ENCODE results near the gene UCK1.

The UCK1 gene

DNA sequence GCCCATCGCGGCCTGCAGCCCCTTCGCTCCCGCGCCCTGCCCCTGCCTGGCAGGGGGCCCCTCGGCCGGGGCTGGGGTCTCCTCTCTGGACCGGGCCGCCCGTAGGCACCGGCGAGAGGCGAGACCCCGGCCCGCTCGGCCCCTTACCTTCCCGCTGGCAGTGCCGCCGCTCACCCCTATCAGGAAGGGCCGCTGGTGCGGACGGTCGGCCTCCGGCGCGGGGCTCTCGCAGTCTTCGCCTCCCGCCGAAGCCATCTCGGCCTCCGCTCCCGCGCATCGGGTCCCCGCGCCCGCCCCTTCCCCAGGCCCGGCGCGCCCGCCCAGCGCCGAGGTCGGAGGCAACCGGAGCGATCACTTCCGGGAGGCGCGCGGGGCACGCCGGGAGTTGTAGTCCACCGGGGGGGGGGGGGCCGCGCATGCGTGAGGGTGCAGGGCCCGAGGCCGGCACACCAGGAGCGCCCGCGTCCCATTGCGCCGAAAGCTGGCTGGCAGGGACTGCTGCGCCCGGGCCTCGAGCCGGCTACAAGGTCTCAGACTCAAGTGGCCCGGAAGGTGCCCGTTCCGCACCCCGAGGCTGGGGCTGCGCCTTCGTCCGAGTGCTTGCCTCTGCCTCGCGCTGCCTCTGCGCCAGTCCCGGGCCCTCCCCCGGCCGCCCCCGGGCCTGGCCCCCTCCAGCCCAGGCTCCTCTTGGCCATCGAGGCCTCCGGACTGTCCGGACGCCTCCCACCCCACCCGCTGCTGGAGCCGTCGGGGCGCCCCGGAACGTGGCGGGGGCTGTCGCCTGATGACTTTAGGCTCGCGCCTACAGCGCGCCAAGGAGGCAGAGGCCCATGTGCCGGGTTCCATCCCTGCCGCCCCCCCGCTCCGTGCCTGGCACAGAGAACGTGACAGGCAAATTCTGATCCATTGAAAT, at the start of gene UCK1:
TSS of gene UCK1 (minus strand) at position 344 of the 913 bp plus-strand sequence. CDS start at position 255, 89 bp downstream.
- DNase-seq, result peak; percentile 54

DNA sequence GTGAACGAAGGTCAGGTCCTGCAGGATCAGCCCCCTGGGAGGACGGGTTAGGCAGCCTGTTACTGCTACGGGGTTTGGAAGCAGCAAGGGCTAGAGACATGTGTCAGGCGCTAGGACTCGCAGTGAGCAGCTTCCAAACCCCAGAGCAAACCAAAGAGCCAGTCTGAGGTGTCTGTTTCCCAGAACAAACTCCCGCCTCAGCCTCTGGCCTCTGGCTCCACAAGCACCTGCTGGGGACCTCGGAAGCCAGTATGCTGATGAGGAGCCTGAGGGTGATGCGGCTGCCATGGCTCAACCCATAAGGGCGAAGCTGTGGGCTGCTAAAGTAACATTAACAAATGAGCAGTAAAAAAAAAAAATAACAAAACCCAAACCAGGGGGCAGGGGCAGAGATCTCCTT, 49.3 kb upstream of the UCK1 start:
- DNase-seq, result no peak

DNA sequence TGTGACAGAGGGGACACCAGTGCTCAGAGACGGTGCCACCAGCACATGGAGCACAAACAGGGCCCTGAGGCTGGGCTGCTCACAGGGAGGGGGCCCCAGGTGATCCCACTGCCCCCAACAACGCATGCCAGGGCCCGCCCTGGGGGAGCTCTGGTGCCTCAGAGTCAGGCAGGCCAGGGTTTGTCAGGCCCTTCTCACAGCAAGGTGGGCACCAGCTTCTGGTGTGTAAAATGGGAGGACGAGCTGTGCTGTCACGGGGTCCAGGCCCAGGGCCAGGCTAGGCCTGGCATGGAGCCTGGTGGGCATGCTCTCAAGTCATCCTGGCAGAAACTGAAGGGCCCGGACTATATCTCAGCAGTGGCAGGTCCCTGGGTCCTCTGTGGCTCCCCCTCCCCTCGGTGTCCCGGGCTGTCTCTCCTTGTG, 48.7 kb upstream of the UCK1 start:
- no peak for DNase-seq

DNA sequence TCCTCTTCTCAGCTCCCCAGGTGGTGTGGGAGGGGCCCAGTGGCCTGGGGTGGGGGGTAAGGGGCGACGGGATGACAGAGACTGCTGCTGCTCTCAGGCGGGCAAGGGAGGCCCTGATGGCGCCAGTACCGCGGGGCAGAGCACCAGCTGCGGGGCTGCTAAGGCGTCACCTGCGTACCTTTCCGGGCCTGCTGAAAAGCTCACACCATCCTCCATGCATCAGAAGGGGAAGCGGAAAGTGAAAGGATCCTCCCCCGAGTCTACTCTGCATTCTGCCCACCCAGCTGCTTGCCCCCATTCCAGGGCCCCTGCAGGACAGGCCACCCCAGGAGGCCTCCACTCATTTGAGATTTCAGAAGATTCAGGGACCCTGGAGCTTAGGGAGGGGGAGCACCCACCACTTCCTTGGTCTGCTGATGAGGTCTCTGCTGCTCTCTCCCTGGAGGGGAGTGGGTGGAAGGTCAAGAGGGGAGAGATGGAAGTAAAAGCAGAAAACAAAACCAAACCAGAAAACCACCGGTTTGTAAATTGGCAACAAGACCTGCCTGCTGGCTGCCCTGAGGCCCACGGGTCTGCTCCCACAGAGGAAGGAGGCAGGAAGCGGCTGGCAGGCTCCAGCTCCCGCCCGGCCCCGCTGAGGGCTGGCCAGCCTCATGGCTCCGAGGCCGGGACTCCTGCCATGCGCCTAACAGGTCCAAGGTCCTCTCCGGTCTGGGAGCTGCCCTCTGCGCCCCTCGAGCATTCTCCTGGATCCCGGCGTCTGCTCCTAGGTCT, 47.9 kb upstream of the UCK1 start:
- no peak for DNase-seq

DNA sequence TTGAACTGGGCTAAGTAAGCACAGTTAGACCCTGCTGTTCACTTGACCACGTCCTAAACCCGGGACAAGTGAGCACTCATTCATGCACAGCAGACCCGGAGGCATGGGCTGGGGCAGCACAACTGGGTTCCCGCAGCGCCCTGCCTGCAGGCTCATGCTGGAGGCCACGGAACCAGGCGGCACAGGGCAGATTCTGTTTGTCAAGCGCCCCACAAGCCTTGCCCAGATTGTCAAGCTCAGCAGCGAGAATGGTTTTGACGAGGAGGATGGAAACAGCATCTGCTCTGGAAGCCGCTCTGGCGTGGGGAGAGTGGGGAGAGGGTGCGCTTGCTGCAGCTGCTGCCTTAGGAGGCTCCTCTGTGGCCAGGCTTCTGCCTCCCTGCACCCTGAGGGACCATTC, 47.0 kb upstream of the UCK1 start:
- no peak for DNase-seq

DNA sequence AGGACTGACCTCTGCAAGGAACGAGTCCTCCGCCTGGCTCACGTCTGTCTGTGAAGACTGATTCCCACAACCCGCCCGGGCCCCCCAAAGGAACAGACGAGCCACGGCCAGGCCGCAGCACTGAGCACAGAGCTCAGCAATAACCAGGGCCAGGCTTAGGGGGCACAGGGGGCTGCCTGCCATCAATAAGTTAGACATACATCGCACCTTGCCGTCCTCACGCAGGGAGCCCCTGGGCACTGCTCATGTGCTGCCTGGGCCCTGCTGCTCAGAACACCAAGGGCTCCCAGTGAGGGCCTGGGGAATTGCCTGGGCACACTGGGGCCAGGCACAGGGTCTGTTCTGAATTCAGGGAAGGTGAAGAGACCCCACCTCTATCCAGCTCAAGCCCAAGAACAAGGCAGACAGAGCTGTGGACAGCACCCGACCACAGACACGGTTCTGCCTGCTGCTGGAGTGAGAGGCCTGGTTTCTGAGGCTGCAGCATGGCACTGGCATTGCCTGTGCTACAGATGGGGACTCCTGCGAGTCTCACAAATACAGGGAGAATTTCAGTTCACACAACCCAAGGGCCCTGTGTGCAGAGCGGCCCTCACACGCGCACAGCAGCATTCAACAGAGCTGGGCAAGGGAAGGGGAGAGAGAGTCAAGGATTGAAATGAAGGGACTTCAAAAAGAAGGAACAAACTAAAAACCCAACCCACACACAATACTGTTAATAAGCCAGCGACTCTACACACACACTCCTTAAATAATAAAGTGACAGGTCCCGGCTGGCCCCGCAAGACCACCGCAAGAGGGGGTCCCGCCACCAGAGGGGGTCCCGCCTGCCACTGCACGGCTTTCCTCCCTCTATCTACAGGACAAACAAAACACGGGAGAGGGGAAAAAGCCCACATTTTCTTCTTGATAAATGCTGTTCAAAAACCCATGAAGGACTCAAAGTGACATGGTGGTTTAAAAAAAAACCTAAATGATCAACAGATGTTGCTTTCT, 46.2 kb upstream of the UCK1 start:
- no peak for DNase-seq

DNA sequence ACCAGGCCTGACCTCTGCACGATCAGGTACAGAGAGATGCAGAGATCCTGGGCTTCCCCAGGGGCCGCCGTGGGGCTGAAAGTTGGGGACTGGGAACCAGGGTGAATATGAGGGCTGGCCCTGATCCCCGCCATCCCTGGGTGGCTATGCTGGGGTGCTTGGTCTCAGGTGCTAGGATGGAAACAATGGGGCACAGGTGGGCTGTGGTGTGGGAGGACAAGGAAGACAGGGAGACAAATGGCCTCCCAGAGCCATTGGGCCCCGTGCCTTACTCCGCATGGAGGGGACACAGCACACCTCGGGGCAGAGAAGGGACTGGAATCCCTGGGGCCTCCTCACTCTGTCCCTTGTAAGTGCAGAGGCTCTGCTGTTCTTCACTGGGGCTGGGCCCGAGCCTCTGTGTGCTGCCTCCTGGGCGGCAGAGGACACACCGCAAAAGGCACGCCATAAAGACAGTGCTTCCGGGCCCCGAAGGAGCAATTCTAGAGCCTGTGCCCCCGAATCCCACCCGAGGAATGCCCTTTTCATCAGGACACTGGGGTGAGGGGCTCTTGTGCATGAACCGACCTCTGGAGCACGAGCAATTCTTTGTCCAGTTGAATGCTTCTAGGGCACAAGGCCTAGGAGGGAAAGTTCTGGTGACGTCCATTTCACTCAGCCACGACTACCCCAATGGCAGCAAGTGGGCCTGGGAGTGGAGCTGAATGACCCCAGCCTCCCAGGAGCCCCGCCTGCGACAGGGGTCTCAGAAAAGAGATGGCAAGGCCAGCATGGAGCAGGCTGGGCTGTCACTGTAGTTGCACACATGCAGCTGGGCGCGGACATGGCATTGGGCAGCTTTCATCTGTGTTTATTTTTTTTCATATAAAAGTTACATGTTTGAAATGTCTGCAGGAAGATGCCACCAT, 45.1 kb upstream of the UCK1 start:
- no peak for DNase-seq

DNA sequence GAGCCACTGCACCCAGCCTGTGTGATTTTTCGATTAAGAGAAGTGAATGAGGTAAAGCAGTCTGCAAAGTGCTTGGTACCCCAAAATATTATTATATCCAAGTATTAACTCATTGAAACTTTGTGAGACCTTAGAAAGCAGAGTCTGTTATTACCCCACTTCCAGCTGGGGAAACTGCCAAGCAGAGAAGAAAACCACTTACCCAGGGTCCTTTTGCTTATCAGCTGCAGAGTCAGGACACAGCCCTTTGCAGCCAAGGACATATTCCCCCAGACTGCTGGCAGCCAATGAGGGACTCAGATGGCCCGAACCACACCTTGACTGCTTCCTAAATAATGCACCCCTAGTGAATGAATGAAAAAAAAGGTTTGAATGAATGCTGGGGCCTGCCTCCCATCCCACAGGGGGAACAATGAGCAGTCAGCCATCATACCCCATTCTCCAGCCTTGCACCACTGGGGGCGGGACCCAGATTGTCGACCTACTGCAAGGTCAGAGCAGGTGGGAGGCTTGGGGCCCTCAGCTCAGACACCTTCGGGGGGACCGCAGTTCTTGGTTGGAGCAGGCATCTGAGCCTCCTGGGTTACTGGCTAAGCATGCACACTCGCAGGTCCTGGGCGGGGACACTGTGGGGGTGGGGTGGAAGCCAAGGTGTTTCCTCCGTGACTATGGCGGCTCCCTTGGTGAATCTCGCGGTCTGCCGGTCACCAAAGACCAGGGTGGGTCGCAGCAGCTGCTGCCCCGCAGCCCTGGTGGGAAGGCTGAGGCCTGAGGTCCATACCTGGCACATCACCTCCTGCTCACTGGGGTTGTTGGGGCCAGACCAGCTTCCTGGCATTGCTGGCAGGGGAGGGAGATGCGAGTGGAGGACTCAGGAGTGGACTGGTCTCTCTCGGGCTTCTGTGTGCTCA, 43.9 kb upstream of the UCK1 start:
- no peak for DNase-seq

DNA sequence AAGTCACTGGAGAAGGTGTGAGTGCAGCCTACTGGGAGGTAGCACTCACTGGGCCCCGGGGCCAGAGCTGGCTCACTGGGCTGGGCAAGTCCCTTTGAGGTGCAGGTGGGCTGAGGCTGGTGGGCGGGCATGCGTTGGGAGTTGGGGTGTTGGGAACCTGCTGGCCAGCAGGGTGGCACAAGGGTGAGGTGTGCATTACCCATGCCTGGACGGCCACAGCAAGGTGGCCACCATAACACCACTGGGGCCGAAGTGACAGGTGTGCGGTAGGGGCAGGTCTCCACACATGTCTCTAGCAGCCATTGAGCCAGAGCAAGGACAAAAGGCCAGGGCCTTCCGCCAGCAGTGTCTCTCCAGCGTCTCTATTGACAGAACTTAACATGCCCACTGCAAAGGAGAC, 36.8 kb upstream of the UCK1 start:
- DNase-seq, result no peak

DNA sequence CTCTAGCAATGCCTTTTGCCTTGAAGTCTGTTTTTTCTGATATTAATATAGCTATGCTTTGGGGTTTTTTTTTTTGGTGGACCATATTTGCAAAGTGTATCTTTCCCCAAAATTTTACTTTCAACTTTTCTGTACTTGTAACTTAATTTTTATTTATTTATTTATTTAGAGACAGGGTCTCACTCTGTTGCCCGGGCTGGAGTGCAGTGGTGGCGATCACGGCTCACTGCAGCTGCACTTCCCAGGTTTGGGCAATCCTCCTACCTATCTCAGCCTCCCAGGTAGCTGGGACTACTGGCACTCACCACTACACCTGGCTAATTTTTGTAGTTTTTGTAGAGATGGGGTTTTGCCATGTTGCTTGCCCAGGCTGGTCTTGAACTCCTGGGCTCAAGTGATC, 35.1 kb upstream of the UCK1 start:
- DNase-seq, result no peak

DNA sequence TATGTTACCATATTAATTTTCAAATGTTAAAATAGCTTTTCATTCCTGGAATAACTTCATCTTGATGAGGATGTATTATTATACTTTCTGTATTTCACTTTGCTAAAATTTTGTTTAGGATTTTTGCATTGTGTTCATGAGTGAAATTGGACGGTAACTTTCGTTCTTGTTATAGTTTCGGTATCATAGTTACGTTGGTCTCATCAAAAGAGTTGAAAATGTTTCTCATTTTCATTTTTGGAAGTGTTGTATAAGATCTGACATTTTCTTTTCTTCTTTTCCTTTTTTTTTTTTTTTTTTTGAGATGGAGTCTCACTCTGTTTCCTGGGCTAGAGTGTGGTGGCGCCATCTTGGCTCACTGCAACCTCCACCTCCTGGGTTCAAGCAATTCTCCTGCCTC, 34.3 kb upstream of the UCK1 start:
- DNase-seq, result no peak

DNA sequence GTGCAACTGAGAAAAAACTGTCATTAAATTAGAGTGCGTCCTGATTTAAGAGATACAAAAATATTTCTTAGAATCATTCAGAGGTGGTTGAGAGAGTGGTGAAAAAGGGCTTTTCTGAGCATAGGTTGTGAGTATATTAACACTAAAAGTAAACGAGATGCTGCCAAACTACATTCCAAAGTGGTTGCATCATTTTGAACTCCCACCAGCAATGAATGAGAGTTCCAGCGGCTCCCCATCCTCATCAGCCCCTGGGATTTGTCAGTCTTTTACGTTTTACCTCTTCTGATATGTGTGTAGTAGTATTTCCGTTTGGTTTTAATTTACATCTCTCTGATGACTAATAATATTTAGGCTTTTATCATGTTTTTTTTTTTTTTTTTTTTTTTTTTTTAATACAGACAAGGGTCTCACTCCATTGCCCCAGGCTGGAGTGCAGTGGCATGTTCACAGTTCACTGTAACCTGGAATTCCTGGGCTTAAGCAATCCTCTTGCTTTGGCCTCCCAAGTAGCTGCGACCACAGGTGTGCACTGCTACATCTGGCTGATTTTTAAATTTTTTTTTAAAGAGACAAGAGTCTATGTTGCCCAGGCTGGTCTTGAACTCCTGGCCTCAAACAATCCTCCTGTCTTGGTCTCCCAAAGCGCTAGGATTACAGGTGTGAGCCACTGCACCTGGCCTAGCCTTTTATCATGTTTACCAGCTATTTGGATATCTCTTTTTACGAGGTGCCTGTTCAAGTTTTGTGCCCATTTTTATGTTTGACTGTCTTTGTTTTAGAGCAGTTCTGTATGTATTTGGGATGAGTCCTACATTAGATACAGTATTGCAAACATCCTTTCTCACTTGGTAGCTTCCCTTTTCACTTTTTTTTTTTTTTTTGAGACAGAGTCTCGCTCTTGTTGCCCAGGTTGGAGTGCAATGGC, 31.2 kb upstream of the UCK1 start:
- no peak for DNase-seq

DNA sequence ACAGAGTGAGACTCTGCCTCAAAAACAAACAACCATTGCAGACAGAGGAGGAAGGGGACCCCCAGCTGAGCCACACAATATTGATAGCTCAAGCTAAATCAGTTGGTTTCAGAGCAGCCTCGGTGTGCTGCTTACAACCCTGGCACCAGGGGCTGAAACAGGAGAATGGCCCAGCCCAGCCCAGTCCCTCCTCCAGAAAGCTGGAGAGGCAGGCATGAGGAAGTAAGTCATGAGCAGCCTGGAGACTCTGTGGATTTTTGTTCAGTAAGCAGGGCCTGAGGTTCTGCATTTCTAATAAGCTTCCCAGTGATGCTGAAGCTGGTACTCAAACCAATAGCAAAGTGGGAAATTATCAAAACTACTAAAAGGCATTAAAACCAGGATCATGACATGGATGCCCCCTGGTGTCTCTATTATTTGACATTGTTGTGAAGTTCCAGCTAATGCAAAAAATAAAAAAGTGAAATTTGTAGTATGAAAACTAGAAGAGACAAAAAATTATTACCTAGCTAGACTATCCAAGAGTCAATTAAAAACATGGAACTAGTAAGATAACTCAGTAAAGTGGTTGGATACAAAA, 28.4 kb upstream of the UCK1 start:
- DNase-seq, result no peak

DNA sequence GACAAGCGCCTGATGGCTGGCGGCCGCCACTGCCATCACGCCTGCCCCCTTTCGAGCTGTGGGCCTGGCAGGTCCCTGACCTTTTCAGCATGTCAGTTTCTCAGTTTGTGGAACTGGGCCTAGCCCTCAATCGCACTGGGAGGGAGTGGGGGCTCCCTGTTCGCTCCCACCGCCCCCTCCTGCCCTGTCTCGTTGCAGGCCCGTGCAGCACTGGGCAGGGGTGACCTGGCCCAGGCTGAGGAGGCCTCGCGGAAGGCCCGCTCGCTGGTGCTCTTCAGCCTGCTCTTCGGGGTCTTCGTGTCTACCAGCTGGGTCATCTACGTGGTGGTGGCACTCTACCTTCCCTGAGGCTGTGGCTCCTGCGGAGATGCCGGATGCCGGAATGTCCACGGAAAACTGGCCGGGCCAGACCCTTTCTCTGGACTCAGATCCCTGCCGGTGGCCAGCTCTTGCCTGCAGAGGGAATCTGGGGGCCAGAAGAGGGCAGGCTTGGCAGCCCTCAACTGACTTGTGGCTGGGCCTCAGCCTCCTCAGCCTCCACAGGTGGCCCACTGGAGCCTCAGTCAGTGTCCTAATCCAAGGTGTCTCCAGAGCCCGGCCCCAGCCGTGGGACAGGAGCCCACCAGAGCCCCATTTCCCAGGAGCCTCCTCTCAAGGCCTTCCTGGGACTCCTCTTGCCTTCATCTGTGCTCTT, 26.9 kb upstream of the UCK1 start:
- DNase-seq, result no peak

DNA sequence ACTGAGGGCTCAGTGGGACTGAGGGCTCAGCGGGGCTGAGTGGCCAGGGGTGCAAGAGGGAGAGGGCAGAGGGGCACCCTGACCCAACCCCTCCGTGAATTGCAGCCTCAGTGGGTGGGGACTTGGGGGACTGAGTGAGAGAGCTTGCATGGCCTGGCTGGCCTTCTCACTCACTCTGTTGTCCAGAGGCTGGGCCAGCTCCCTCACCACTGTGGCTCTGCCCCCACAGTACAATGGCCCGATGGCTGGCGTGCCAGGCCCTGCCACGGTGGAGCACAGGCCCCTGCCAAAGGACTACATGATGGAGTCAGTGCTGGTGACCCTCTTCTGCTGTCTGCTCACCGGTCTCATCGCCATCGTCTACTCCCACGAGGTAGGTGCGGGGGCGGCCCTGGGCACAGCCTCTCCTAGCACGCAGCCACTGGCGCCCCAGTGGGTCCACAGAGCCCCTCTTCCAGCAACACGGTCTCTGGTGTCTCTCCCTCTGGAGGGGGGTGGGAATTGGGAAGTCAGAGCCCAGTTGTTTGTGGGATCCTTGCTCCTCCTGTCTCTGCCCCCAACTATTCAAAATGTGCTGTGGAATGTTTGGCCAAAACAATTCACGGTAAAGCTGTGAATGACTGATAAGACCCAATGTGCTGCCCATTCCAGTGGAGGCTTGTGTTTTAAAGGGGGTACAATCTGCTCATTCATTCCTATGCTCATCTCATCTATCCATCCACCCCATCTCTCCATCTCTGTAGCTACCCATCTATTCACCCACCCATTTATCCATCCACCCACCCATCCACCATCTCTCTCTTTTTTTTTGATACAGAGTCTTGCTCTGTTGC, 25.0 kb upstream of the UCK1 start:
- DNase-seq, result no peak

DNA sequence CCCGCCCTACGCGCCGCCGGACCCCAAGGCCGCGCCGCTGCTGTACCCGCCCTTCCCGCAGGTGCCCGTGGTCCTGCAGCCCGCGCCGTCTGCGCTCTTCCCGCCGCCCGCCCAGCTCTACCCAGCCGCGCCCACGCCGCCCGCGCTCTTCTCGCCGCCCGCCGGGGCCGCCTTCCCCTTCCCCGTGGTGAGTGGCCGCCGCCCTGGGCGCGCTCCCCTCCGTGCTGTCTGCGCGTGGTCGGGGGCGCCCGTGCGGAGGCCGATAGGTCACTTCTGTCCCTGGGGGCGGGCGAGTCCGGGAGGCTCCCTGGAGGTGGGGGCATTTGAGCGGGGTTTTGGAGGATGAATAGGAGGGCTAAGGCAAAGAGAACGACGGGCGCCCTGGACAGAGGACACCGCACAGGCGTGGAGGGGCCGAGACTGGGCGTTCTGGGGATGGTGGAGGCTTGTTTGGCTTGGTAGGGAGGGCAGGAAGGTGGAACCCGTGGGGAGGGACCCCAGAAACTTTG, 23.8 kb upstream of the UCK1 start:
- no peak for DNase-seq
